IMR-90 (cell line): ENCODE measurements around the gene EFCC1. TPM values are rescaled to one million over a fixed set of nuclear protein-coding genes. Genes with fewer than 3 reads are reported as not detected.

ENCODE experiments used
- ATAC-seq: fragments of 200-7000 bp; cut with Tn5 transposase; 2 replicates; pipeline ENCODE4 v1.9.1; 2020; ENCODE audit warnings: low read depth, mild to moderate bottlenecking, moderate library complexity
- BruUV-seq: library from RNA; stranded (reverse); fragments of 400-500 nt; replicated peaks from 2 replicates; lab custom pipeline; 2021; lab: Mats Ljungman, UMichigan
- CTCF ChIA-PET: fragments of 300-600 bp; formaldehyde crosslinking; extraction: SDS; loops from one replicate; lab custom pipeline; 2021; ENCODE audit warnings: antibody characterized with exemption; lab: Yijun Ruan, JAX
- POLR2A ChIA-PET: fragments of 300-600 bp; sonication (Branson Sonifier 250); formaldehyde crosslinking; loops from one replicate; lab custom pipeline; 2022; ENCODE audit warnings: antibody characterized with exemption; ENCODE audit not compliant: unreplicated experiment; lab: Charles Lee
- DNase-seq: peaks from one replicate; pipeline ENCODE4 v3.0.0; 2013
- H2AFZ ChIP-seq: replicated peaks from 2 replicates; pipeline ENCODE3; 2013; ENCODE audit warnings: low read length, mild to moderate bottlenecking; ENCODE audit not compliant: poor library complexity
- H2AK5ac ChIP-seq: 2 replicates; pipeline ENCODE4 v1.6.1; 2013; ENCODE audit warnings: low read depth, low read length, inconsistent platforms
- H2AK9ac ChIP-seq: replicated peaks from 2 replicates; pipeline ENCODE3; 2013; ENCODE audit warnings: mild to moderate bottlenecking, low read depth, low read length, moderate library complexity; ENCODE audit not compliant: poor library complexity
- H2BK120ac ChIP-seq: 2 replicates; pipeline ENCODE4 v1.6.1; 2013; ENCODE audit warnings: low read depth, low read length, inconsistent platforms
- H2BK15ac ChIP-seq: 3 replicates; pipeline ENCODE4 v1.6.1; 2013; ENCODE audit warnings: low read depth, low read length, inconsistent platforms
- H2BK20ac ChIP-seq: 2 replicates; pipeline ENCODE4 v1.6.1; 2013; ENCODE audit warnings: low read depth, mild to moderate bottlenecking, inconsistent platforms, low read length, moderate library complexity
- H2BK5ac ChIP-seq: 2 replicates; pipeline ENCODE4 v1.6.1; 2013; ENCODE audit warnings: mild to moderate bottlenecking, low read depth, low read length, inconsistent platforms; ENCODE audit not compliant: poor library complexity, severe bottlenecking
- H3K14ac ChIP-seq: replicated peaks from 2 replicates; pipeline ENCODE4 v1.6.1; 2013; ENCODE audit warnings: low read depth, low read length, inconsistent platforms
- H3K18ac ChIP-seq: 2 replicates; pipeline ENCODE4 v1.6.1; 2013; ENCODE audit warnings: low read depth, low read length, control low read depth
- H3K23ac ChIP-seq: 2 replicates; pipeline ENCODE4 v1.6.1; 2013; ENCODE audit warnings: low read depth, low read length, inconsistent platforms
- H3K27ac ChIP-seq: 2 replicates; pipeline ENCODE4 v1.5.1; 2013; ENCODE audit warnings: mild to moderate bottlenecking, control low read depth, low read length; ENCODE audit not compliant: insufficient read depth
- H3K27me3 ChIP-seq: 2 replicates; pipeline ENCODE4 v1.6.1; 2013; ENCODE audit warnings: low read length; ENCODE audit not compliant: control insufficient read depth, insufficient read depth
- H3K36me3 ChIP-seq: 2 replicates; pipeline ENCODE4 v1.6.1; 2013; ENCODE audit warnings: low read length, mixed read lengths; ENCODE audit not compliant: control insufficient read depth, insufficient read depth
- H3K4ac ChIP-seq: 2 replicates; pipeline ENCODE4 v1.6.1; 2013; ENCODE audit warnings: low read depth, low read length, inconsistent platforms
- H3K4me1 ChIP-seq: 2 replicates; pipeline ENCODE4 v1.6.1; 2013; ENCODE audit warnings: low read length, mixed read lengths; ENCODE audit not compliant: control insufficient read depth, insufficient read depth
- H3K4me2 ChIP-seq: 2 replicates; pipeline ENCODE4 v1.6.1; 2013; ENCODE audit warnings: low read depth, mild to moderate bottlenecking, control low read depth, low read length, moderate library complexity
- H3K4me3 ChIP-seq: 2 replicates; pipeline ENCODE4 v1.5.1; 2013; ENCODE audit warnings: low read depth, mild to moderate bottlenecking, control low read depth, low read length, moderate library complexity; ENCODE audit not compliant: insufficient read depth
- H3K56ac ChIP-seq: 2 replicates; pipeline ENCODE4 v1.6.1; 2013; ENCODE audit warnings: low read length, inconsistent platforms; ENCODE audit not compliant: insufficient read depth; ENCODE audit errors: extremely low read depth
- H3K79me1 ChIP-seq, 2 experiments: 2 replicates each; pipeline ENCODE4 v1.6.1; 2013; ENCODE audit warnings: low read length in 2 of 2, inconsistent platforms in 1 of 2, low read depth in 1 of 2
- H3K9ac ChIP-seq: 2 replicates; pipeline ENCODE4 v1.6.1; 2013; ENCODE audit warnings: low read depth, low read length, control low read depth
- H3K9me1 ChIP-seq: 2 replicates; pipeline ENCODE4 v1.6.1; 2013; ENCODE audit warnings: low read length, inconsistent platforms; ENCODE audit not compliant: insufficient read depth
- H3K9me3 ChIP-seq: 2 replicates; pipeline ENCODE4 v1.6.1; 2013; ENCODE audit warnings: low read length; ENCODE audit not compliant: control insufficient read depth, insufficient read depth
- H4K20me1 ChIP-seq: 2 replicates; pipeline ENCODE4 v1.6.1; 2013; ENCODE audit warnings: low read length, inconsistent platforms; ENCODE audit not compliant: insufficient read depth
- H4K5ac ChIP-seq: 2 replicates; pipeline ENCODE4 v1.6.1; 2013; ENCODE audit warnings: mild to moderate bottlenecking, low read depth, low read length, control low read depth
- H4K8ac ChIP-seq, 2 experiments: 2 replicates each; pipeline ENCODE4 v1.6.1; 2013; ENCODE audit warnings: low read depth in 2 of 2, low read length in 2 of 2, control low read depth in 1 of 2, inconsistent platforms in 1 of 2
- H4K91ac ChIP-seq: 2 replicates; pipeline ENCODE4 v1.6.1; 2013; ENCODE audit warnings: low read depth, low read length, inconsistent platforms; ENCODE audit not compliant: insufficient read depth
- CEBPB ChIP-seq: IDR thresholded peaks from 2 replicates; pipeline ENCODE4 v1.6.1; 2012; ENCODE audit warnings: low read depth, low read length, improper control_type of control experiment
- ELK1 ChIP-seq: fragments of 150-350 bp; IDR thresholded peaks from 2 replicates; pipeline ENCODE4 v1.6.1; 2016; ENCODE audit warnings: low read depth, mild to moderate bottlenecking, low read length, moderate library complexity, borderline replicate concordance
- MXI1 ChIP-seq: IDR thresholded peaks from 2 replicates; pipeline ENCODE4 v1.6.1; 2012; ENCODE audit warnings: low read depth, mild to moderate bottlenecking, low read length, moderate library complexity, borderline replicate concordance
- NFE2L2 ChIP-seq: fragments of 150-350 bp; IDR thresholded peaks from 2 replicates; pipeline ENCODE4 v1.6.1; 2016; ENCODE audit warnings: low read depth, mild to moderate bottlenecking, low read length
- RAD21 ChIP-seq: IDR thresholded peaks from 2 replicates; pipeline ENCODE4 v1.6.1; 2012; ENCODE audit warnings: low read length, improper control_type of control experiment
- RCOR1 ChIP-seq: IDR thresholded peaks from 2 replicates; pipeline ENCODE4 v1.6.1; 2012; ENCODE audit warnings: mild to moderate bottlenecking, low read length, improper control_type of control experiment; ENCODE audit not compliant: insufficient replicate concordance
- SMC3 ChIP-seq: fragments of 150-350 bp; IDR thresholded peaks from 2 replicates; pipeline ENCODE4 v1.6.1; 2016; ENCODE audit warnings: low read depth, mild to moderate bottlenecking, antibody characterized with exemption, low read length, moderate library complexity
- WGBS, 2 experiments: methylation state at CpG; one replicate each; pipeline versions ENCODE4 v1.1.5 to v1.1.7; 2013; ENCODE audit warnings: missing lambda C conversion rate in 2 of 2; ENCODE audit not compliant: insufficient read length in 1 of 2; ENCODE audit errors: extremely low coverage in 2 of 2; 5-methylcytosine and 5-hydroxymethylcytosine counted together
- dilution Hi-C: fragments of 300-500 bp; cut with HindIII; formaldehyde crosslinking; loops from one replicate; pipeline ENCODE4 v1.14.3; 2018; ENCODE audit warnings: low sequenced_read_pairs; ENCODE audit not compliant: unreplicated experiment
- in situ Hi-C: fragments of 300-500 bp; cut with MboI; formaldehyde crosslinking; loops from 3 replicates; pipeline ENCODE4 v1.14.3; 2019; ENCODE audit warnings: low sequenced_read_pairs, inconsistent platforms, mixed read lengths
- intact Hi-C: fragments of 100-400 bp; cut with micrococcal nuclease; formaldehyde crosslinking; loops from 2 replicates; pipeline ENCODE4 v1.10.0; 2022
- polyA plus RNA-seq, 3 experiments: library from polyadenylated mRNA; depleted of rRNA; stranded (reverse); fragments of >200 nt; gene quantifications; 2 replicates each; pipeline ENCODE4 v1.2.3, GENCODE V29; 2012; ENCODE audit warnings: low replicate concordance in 1 of 3
- total RNA-seq: library from RNA; depleted of rRNA; stranded (reverse); fragments of >200 nt; gene quantifications from 2 replicates; pipeline ENCODE4 v1.2.3, GENCODE V29; 2012

EFCC1 gene
- total and polyA plus RNA-seq, 2 of the 4 experiments (the other 2 are of a cell fraction), result not detected

GRCh38 chr3:128991355-128991895 is 9.7 kb upstream of the EFCC1 start:
- ATAC-seq, result no peak
- TF ChIP-seq MXI1 (no peak), RAD21 (no peak), RCOR1 (no peak), ELK1 (no peak), NFE2L2 (no peak), SMC3 (no peak), CEBPB (no peak)
- H2BK15ac ChIP-seq, result no peak overlapping the region
- H2AK5ac ChIP-seq, result no peak overlapping the region
- no peak overlapping the region for H3K27ac ChIP-seq
- ChIA-PET CTCF (no interaction called here), POLR2A (no interaction called here)
- intact Hi-C loops (no loop called here), dilution Hi-C loops (no loop called here), in situ Hi-C loops (no loop called here)
- BruUV-seq, result no TSS peak
- WGBS, 2 experiments, result 90% methylated on average over 5 of the region's 18 CpGs; no CpG with 5 or more reads in 1 of the 2 experiments
- no peaks in the 10 kb centered on the region for H3K36me3 ChIP-seq
- H4K20me1 ChIP-seq, result no peaks in the 10 kb centered on the region
- no peak overlapping the region for H4K8ac ChIP-seq
- no peak overlapping the region for H3K4ac ChIP-seq
- H2BK20ac ChIP-seq, result no peak overlapping the region
- no peak overlapping the region for H3K56ac ChIP-seq
- no peak for DNase-seq
- H4K5ac ChIP-seq, result no peak overlapping the region
- H4K91ac ChIP-seq, result no peak overlapping the region
- no peak overlapping the region for H3K14ac ChIP-seq
- no peaks in the 10 kb centered on the region for H3K79me1 ChIP-seq
- no peaks in the 10 kb centered on the region for H3K9me3 ChIP-seq
- H3K27me3 ChIP-seq, result peaks cover 39% of the 10 kb centered on the region
- H3K4me3 ChIP-seq, result no peak overlapping the region
- no peak overlapping the region for H2AK9ac ChIP-seq
- no peaks in the 10 kb centered on the region for H3K9me1 ChIP-seq
- H2BK120ac ChIP-seq, result no peak overlapping the region
- H3K18ac ChIP-seq, result no peak overlapping the region
- H3K4me1 ChIP-seq, result peaks cover 7% of the 10 kb centered on the region; the same call in 1 of the 2 replicates
- no peak overlapping the region for H2AFZ ChIP-seq
- H2BK5ac ChIP-seq, result no peak overlapping the region
- H3K4me2 ChIP-seq, result no peak overlapping the region
- no peak overlapping the region for H3K9ac ChIP-seq
- H3K23ac ChIP-seq, result no peak overlapping the region
